HepG2 (cell line): ENCODE results near the gene VEZT.

ENCODE experiments used
- BCLAF1 ChIP-seq: fragments of 450-650 bp; IDR thresholded peaks from 2 replicates; pipeline ENCODE4 v1.6.1; 2017; ENCODE audit warnings: mild to moderate bottlenecking
- HOXA9 ChIP-seq: sonication (generic); formaldehyde crosslinking; IDR thresholded peaks from 2 replicates; pipeline ENCODE4 v1.8.1; 2022; ENCODE audit warnings: missing genetic modification reagents, mild to moderate bottlenecking, moderate library complexity, borderline replicate concordance
- NPAS2 ChIP-seq: sonication (generic); formaldehyde crosslinking; IDR thresholded peaks from 2 replicates; pipeline ENCODE4 v1.8.0; 2022; ENCODE audit warnings: mild to moderate bottlenecking, missing genetic modification reagents, borderline replicate concordance
- POLR2A ChIP-seq, 2 experiments: IDR thresholded peaks; 2 replicates each; pipeline ENCODE4 v1.6.1; 2011; ENCODE audit warnings: low read depth in 2 of 2, low read length in 2 of 2, mild to moderate bottlenecking in 1 of 2, moderate library complexity in 1 of 2; ENCODE audit not compliant: insufficient read depth in 1 of 2
- TAF15 ChIP-seq: fragments of 200-400 bp; formaldehyde crosslinking; IDR thresholded peaks from one replicate; pipeline ENCODE4 v1.6.1; 2018; ENCODE audit warnings: mild to moderate bottlenecking, low read depth, low read length; ENCODE audit not compliant: poor library complexity, severe bottlenecking
- ZNF318 ChIP-seq: sonication (generic); formaldehyde crosslinking; IDR thresholded peaks from 2 replicates; pipeline ENCODE4 v1.4.0; 2020; ENCODE audit warnings: mild to moderate bottlenecking, missing genetic modification reagents

DNA sequence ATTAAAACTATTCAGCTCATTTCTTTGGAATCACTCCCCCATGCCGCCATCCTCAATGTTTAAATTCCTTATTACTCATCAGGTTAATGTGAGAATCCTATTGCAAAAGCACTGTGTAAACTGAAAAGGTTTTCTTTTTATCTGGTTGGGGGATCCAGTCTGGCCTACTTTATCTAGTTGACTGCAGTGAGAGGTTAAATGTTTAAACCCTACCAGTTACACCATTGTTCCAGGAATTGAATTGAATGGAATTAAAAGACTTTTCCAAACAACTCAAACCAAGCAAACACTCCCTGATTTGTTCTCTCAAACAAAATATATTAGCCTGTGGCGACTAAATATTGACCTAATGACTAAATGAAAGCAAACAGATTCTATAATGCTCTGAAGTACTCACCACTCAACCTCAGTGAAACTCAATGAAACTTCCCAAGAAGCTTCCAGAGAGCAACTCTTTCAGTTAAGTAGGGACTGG lies 100.5 kb downstream of the VEZT start:
- TF ChIP-seq BCLAF1 (no peak), HOXA9 (CRISPR knock-in tag) (no peak), ZNF318 (no peak), NPAS2 (CRISPR knock-in tag) (no peak), TAF15 (no peak), POLR2A (IDR thresholded peaks at IDR 0.05; ENCODE audit: insufficient read depth in 1 of 2, low read depth in 2 of 2, low read length in 2 of 2) (no peak)
